GM18499 (cell line): Measurements from ENCODE around the gene VPS72.
A peak's percentile ranks its signal among the peaks of the same experiment; 100 is the strongest.
"Not testable (repeated sequence)": the region's sequence is repeated elsewhere in the genome, so short reads cannot be mapped to it uniquely, and the experiment has no call there.

Source experiments
- ATAC-seq: cut with Tn5 transposase; IDR thresholded peaks from one replicate; pipeline ENCODE4 v1.9.1; 2021; ENCODE audit warnings: moderate number of reproducible peaks; ENCODE audit not compliant: insufficient read depth, unreplicated experiment

The VPS72 gene, protein sequence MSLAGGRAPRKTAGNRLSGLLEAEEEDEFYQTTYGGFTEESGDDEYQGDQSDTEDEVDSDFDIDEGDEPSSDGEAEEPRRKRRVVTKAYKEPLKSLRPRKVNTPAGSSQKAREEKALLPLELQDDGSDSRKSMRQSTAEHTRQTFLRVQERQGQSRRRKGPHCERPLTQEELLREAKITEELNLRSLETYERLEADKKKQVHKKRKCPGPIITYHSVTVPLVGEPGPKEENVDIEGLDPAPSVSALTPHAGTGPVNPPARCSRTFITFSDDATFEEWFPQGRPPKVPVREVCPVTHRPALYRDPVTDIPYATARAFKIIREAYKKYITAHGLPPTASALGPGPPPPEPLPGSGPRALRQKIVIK

DNA sequence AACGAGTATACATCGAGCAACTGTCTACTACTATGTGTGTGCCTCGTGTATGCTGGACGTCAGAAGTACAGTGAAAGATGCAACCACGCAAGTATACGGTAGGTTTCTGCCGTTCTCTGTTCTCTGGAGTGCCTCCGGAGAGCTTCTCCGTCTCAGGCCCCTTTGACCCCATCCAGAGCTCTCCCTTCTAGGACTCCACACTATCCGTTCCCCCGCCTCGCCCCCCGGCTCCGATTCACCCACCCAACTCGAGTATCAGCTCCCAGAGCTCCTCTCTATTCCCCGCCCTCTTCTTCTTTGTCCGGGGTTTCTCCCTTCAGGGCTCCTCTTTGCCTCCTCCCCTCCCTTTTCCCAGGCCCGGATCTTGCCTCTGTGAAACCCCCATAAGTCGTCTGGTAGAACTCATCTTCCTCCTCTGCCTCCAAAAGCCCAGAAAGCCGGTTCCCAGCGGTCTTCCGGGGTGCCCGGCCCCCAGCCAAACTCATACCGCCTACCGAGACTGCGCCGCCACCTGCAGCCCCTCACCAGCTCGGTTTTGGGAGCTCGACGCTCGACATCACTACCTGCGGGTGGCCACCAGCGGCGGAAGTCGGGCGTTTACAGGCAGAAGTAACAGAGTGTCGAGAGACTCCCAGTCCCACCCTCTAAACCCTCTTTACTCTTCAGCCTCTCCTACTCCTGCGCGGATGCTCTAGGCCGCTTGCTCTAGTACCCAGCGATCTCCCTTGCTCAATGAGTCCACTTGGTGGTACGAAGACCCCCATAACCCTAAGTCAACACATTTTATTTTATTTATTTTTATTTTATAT lies at the start of gene VPS72:
TSS of gene VPS72 (minus strand) at position 561 of the 809 bp plus-strand sequence. CDS start at position 485, 76 bp downstream.
- ATAC-seq, result peak; percentile 67

DNA sequence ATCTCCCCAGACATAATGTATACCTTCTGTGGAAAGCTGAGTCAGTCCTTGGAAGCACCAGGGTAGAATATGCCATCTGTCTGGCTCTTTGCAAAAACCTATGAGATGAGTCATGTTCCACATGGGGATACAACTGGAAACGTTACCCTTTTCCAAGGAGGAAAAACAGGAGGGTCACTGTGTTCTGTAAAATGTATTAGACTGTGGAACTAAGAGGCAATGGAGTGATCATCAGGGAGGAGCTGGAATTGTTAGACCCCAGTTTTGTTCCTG lies 48.4 kb upstream of the VPS72 start:
- ATAC-seq, result no peak

DNA sequence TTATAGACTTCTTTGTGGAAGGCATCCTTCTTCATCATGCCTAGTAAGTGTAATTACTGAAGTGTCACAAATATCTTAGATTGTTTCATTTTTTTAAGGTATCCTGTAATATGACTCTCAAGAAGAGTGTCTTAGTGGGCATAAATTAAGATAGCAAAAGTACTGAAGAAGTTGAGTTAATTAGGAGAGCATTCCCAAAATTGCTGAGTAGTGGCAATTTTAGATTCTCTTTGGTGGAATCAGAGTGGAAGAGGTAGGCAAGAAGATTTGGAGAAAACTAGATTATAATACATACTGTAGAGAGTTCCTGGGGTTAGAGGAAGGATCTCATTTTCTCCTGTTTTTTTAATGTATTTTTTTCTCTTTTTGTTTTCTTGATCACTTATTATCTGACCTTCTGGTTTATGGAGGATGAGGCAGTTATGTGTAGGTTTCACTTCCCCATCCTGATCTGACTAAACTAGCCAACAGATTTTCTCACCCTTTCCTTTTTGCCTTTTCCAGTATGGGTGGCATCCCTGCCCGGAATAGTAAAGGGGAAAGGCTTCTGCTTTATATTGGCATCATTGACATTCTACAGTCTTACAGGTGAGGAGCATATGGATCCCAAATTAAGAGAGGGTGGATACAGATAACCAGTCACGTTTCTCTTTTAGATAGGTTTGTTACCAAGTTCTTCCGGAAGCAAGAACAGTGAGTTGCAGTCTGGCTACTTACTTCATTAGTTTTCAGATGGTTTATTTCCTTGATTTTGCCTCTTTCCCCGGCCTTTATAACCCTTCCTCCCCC lies 47.9 kb upstream of the VPS72 start:
- ATAC-seq, result no peak

DNA sequence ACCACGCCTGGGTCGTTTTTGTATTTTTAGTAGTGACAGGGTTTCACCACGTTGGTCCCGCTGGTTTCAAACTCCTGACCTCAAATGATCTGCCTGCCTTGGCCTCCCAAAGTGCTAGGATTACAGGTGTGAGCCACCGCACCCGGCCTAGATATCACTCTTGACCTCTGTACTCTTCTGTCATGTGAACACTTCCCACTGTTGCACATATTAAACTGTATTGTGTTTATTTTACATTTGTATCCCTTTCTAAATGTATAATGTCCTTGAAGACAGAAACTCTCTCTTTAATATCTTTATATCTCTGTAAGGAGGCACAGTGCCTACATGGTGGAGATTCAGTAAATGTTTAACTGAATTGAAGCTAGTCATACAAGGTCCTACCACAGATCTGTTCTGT lies 45.2 kb upstream of the VPS72 start:
- no peak for ATAC-seq

DNA sequence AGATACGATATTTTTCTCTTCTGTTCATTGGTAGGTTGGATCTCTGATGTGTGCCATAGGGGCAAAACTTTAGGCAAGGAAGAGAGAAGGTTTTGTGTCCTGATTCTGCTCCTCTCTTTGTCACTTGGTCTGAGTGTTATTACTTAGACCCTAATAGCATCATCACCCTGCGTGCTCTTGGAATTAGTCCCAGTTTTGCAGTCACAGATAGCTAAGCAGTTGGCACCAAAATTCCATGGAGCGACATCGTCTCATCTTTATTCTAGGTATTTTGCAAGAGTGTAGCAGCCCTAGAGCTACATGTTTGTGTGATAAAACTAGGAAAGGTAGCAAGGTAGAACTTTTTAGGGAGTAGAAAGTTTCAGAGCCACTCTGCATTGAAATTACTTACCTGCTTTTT lies 32.1 kb upstream of the VPS72 start:
- ATAC-seq, result no peak

DNA sequence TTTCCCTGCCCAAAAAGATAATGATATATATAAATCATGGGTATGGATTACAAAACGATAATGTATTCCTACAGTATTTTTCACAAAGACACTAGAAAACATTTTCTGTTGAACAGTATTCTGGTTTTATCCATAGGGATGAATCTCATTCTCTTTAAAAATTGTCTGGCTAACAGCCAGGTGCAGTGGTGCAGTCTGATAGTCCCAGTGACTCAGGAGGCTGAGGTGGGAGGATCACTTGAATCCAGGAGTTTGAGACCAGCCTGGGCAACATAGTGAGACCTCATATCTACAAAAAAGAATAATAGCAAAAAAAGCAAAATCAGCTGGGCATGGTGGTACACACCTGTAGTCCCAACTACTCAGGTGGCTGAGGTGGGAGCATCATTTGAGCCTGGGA lies 31.6 kb upstream of the VPS72 start:
- no peak for ATAC-seq

DNA sequence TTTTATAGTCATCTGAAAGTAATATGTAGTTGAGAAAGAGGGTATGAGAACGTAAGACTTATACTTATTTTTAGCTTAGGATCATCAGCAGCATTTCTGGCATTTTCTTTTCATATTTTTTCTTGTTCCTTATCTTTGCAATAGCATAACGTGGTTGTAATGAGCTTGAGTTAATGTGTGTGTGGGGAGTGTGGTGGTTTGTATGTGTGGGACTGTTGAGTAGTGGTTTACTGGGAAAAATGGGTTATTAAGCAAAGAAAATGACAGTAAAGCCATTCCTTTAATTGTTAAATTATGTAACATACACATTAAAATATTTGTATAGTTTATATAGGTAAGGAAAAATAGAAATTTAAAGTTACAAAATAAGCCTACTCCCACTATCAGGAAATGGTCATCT lies 23.6 kb upstream of the VPS72 start:
- no peak for ATAC-seq

DNA sequence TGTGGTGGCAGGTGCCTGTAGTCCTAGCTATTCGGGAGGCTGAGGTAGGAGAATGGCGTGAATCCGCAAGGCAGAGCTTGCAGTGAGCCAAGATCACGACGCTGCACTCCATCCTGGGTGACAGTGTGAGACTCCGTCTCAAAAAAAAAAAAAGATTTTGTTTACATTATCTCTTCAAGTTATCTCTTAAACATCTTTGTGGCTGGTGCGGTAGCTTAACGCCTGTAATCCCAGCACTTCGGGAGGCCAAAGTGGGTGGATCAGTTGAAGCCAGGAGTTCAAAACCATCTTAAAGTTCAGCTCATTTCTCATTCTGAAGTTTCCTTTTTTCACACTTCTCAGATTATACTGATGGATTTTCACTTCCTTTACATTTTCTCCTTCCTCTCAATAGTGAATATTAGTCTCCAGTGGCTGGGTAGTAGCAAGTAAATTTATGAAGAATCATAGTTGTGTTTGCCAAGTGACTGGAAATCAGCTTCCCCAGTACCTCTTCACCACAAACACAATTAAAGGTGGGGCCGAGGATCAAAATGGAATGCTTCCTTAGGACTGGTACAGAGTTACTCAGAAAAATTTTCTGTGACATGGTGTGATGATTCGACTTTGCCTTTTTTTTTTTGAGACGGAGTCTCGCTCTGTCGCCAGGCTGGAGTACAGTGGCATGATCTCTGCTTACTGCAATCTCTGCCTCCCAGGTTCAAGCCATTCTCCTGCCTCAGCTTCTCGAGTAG lies 22.1 kb upstream of the VPS72 start:
- ATAC-seq, result no peak

DNA sequence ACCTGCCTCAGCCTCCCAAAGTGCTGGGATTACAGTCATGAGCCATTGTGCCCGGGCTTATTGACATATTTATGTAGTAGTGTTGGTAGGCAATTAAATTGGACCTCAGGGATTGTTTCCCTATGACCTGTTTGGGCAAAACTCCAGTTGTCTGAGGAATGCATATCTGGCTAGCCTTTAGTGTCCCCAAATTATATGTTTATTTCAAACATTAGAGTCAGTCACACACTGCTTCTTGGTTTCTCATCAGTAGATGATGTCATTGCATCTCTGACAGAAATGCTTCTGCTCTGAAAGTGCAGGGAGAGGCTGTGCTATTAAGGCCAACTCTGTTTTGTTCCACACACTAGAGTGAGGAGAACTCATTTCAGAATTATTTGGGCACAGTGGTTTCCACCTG lies 20.8 kb upstream of the VPS72 start:
- no peak for ATAC-seq

DNA sequence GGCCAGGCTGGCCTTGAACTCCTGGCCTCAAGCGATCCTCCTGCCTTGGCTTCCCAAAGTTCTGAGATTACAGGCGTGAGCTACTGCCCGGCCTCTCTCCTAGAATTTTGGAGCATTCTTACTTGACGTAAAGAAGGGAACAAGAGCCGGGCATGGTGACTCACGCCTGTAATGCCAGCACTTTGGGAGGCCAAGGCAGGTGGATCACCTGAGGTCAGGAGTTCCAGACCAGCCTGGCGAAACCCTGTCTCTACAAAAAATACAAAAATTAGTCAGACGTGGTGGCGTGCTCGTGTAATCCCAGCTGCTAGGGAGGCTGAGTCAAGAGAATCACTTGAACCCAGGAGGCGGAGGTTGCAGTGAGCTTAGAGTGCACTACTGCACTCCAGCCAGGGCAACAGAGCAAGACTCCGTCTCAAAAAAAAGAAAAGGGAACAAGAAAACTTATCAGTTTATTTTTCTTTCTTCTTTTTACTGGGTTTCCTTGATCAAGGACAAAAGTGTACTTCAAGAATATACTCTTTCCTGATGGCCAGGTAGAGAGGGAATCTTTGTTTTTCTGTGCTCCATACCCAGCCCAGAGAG lies 15.5 kb upstream of the VPS72 start:
- ATAC-seq, result not testable (repeated sequence)

DNA sequence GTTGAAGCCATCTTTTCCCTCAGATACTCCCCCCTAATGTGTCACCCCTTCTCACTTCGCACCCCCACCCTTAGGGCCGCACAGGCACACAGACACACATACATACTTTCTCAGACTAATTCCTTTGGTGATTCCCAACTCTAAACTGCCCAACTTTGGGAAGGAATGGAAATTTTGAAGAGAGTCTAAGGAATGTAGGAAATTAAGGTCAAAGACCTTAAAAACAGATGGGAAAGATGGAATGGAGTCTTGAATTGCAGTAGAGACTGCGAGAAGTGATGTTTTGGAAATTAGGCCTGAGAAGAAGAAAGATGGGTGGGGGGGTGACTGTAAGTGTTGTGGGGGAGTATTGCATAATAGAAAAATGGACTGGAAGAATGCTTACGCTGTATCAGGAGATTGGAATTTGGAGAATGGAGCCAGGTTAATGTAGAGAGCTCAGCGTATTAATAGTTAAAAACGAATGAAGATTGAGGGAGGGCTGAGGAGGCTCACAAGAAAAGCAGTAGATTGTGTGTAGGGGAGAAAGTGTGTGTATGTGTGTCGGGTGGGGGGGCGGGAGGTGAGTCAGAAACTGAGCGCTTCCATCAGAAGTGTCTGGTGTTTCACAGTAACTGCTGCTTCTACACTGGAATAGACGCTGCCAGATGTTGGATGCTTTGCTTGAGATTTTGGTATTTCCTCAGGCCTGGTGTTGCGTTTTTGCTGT lies 10.0 kb upstream of the VPS72 start:
- no peak for ATAC-seq

DNA sequence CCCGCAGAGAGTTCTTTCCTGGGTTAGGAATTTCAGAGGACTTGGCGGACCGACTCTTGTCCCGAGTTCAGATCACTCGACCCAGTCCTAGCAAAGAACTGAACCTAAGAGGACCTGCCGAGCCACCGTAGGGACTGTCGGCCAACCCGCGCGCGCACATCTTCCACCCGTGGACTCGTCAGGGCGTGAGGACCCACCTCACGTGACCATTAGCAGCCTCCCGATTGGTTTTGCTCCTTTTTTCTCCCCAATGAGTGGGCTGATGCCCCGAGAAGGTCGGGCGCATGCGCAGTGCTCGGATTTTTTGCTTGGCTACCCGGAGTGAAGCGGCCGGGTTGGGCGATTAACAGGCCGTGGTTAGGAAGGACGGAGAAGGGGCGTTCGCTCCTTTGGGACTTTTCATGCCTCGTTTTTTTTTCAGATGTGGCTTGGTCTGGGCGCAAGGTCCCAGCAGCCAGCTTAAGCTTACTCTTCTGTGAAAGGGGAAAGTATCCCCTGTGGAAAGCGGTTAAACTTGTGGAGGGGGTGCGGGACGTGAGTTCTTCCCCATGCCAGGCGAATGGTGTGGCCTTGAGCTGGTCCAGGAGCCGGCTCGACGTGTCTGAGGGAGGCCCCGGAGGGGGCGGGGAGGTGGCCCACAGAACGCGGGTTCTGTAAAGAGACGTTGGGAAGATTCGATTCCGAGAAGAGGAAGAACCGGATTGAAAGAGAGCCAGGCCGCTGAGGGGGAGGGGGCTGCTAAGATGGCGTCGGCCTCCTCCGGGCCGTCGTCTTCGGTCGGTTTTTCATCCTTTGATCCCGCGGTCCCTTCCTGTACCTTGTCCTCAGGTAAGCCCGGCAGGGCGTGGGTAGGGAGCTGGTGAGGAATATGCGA lies 8.5 kb upstream of the VPS72 start, which contains the start of gene PIP5K1A:
TSS of gene PIP5K1A (plus strand) at position 299 of the 874 bp plus-strand sequence. CDS start at position 744, 445 bp downstream.
- peak; percentile 85 for ATAC-seq

DNA sequence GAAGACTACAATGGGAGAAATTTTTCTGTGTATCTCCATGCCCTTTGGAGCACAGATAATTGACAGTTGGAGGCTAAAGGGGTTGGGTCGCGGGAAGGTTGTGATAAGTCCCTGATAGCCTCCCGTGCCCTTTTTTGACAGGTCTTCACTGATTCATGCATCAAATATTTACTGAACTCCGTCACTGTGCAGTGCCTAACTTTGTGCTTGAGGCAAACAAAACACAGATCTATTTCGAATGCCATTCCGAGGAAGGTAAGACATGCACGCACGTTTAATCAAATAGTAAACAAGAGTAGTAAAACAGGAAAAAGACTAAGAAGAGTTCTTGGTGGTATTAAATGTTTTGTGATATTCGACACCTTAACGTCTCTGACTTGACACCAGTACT lies 7.9 kb upstream of the VPS72 start:
- ATAC-seq, result no peak

DNA sequence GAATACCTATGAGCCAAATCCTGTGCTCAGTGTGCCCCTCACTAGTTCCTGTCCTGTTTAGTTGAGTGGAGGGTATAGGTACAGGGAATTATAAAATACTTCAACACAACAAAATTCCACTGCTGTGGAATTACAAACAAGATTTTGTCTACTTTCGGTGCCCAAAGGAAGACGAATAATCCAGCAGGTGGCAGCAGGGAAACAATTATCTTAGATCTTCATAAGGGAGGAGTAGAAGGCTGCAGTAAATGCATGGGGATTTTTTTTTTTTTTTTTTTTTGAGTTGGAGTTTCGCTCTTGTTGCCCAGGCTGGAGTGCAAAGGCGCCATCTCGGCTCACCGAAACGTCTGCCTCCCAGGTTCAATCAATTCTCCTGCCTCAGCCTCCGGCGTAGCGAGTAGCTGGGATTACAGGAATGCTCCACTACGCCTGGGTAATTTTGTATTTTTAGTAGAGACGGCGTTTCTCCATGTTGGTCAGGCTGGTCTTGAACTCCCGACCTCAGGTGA lies 6.3 kb upstream of the VPS72 start:
- no peak for ATAC-seq

DNA sequence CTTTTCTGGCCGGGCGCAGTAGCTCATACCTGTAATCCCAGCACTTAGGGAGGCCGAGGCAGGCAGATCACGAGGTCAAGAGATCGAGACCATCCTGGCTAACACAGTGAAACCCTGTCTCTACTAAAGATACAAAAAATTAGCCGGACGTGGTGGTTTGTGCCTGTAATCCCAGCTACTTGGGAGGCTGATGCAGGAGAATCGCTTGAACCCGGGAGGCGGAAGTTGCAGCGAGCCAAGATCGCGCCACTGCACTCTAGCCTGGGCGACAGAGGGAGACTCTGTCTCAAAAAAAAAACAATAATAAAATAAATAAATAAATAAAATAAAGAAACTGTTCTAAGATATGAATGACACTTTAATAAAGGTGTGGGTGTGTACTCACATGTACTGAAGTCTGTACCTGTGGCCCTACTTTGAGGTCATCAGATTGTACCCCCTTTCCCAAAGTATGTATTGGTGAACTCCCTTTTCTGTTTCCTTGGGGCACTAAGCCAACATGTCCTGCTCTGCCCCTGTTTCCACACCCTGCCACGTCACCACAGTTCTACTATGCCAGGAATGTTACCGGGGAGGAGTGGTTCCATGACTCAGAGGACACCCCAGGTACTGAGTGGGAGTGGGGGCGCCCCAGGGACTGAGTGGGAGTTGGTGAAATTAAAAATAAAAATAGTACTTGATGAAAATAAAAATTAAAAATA lies 5.0 kb upstream of the VPS72 start:
- ATAC-seq, result not testable (repeated sequence)

DNA sequence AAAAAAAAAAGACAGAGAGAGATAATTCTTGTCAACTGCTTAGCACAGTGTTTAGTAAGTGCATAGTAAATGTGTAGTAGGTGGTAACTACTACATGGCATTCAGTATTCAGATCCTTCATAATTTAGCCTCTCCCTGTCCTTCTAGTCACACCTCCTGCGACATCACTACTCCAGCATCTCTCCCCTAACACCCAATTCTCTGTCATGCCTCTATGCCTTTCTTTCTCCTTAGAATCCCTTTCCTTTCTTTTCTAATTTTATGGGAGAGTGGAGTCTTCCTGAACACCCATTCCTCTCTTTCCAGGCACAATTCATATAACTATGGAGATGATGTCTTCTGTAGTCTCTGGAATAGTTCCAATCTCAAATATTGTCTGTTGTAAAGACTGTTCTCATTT lies 3.9 kb upstream of the VPS72 start:
- ATAC-seq, result no peak

DNA sequence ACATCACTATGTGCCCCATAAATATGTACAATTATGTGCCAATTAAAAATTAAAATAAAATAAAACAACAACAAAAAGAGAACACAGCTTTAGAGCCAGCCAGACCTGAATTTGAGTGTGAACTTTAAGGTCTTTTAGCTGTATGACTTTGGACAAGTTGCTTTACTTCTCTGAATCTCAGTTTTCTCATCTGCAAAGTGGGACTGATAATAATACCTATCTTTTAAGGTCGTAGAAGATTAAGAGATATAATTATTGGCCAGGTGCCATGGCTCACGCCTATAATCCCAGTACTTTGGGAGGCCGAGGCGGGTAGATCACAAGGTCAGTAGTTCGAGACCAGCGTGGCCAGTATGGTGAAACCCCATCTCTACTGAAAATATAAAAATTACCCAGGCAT lies 3.3 kb upstream of the VPS72 start:
- no peak for ATAC-seq

DNA sequence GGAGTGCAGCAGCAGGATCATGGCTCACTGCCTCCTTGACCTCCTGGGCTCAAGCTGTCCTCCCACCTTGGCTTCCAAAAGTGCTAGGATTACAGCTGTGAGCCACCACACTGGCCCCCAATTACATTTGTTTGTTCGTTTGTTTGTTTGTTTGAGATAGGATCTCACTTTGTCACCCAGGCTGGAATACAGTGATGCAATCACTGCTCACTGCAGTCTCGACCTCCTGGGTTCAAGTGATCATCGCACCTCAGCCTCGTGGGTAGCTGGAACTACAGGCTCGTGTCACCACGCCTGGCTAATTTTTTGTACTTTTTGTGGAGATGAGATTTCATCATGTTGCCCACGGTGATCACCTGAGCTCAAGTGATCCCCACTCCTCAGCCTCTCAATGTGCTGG lies 2.0 kb upstream of the VPS72 start:
- ATAC-seq, result no peak
